Stimulated activated naive CD4-positive, alpha-beta T cell (primary cell): ENCODE data around the gene RNF182.
A peak's percentile ranks its signal among the peaks of the same experiment; 100 is the strongest.
"Not testable (repeated sequence)": the region's sequence is repeated elsewhere in the genome, so short reads cannot be mapped to it uniquely, and the experiment has no call there.

Experiments
- DNase-seq, 6 experiments: peaks; one replicate each; lab custom pipeline; 2025; lab: John Stamatoyannopoulos, UW

Gene RNF182, protein sequence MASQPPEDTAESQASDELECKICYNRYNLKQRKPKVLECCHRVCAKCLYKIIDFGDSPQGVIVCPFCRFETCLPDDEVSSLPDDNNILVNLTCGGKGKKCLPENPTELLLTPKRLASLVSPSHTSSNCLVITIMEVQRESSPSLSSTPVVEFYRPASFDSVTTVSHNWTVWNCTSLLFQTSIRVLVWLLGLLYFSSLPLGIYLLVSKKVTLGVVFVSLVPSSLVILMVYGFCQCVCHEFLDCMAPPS

GRCh38 chr6:13924949-13925881 is at the start of gene RNF182:
RNF182 (plus strand) TSS chr6:13924952; CDS start chr6:13977120, 52,168 bp downstream.
- peak in 2 of 6 experiments; percentile 7 to 22 for DNase-seq

DNA sequence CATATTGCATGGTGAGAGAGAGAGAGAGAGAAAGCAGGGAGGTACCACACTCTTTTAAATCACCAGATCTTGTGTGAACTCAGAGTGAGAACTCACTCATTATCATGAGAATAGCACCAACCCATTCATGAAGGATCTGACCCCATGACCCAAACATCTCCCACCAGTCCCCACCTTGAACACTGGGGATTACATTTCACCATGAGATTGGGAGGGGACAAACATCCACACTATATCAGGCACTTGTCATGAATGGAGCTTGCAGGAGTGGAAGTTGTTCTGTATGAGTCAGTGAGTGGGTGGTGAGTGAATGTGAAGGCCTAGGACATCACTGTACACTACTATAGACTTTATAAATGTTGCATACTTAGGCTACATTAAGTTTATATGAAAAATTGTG is 47.7 kb upstream of the RNF182 start:
- no peak for DNase-seq

GRCh38 chr6:13880061-13880663 is 44.6 kb upstream of the RNF182 start:
- DNase-seq: not testable (repeated sequence)

DNA sequence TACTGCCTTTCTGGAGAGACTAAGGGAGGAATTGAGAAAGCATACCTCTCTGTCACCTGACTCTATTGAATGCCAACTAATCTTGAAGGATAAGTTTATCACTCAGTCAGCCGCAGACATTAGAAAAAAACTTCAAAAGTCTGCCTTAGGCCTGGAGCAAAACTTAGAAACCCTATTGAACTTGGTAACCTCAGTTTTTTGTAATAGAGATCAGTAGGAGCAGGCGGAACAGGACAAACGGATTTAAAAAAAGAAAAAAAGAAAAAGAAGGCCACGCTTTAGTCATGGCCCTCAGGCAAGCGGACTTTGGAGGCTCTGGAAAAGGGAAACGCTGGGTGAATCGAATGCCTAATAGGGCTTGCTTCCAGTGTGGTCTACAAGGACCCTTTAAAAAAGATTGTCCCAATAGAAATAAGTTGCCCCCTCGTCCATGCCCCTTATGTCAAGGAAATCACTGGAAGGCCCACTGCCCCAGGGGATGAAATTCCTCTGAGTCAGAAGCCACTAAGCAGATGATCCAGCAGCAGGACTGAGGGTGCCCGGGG is 43.1 kb upstream of the RNF182 start:
- DNase-seq: no peak

- no peak for DNase-seq
Measured at GRCh38 chr6:13883966-13884365, 40.8 kb upstream of the RNF182 start.

- no peak for DNase-seq
Measured at GRCh38 chr6:13884397-13884796, 40.4 kb upstream of the RNF182 start.

GRCh38 chr6:13885601-13886000 is 39.2 kb upstream of the RNF182 start:
- no peak for DNase-seq

DNA sequence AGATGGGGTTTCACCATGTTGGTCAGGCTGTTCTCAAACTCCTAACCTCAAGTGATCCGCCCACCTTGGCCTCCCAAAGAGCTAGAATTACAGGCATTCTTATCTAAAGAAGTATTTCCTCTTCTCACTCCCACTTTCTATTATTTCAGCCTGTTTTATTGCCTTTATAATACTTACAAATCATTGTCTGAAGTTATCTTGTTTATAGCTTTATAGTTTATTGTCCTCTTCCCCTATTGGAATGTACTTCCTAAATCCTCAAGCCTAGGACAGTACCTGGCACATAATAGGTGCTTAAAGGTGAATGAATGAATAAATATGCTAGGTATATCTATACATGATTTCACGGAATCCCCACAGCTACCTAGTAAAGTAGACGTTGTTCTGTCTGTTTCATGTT is 37.8 kb upstream of the RNF182 start:
- no peak for DNase-seq

DNA sequence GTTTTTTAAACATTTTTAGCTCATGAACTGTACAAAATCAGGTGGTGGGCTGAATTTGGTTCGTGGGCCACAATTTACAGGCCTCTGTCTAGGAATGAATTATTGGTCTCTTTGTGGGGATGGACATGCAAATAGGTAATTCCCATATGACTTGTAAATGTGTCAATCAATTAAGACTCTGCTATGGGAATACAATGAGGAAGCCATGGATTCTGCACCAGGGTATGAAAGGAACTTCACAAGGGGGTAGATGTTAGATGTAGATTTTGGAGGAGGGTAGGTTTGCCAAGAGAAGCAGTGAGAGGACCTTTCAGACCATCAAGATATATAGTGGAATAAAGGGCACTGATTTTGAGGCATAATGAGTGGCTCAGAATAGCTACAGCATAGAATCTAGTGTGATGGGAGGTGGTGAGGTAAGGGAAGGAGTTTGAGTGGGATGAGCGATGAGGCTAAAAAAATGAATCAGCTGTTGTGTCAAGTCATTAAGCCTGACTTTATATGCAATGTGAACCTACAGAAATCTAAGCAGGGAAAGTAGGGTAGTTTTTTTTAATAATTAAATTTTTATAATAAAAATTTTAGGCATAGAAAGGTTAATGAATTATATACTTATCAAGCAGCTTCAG is 32.6 kb upstream of the RNF182 start:
- no peak for DNase-seq

GRCh38 chr6:13902922-13903321 is 21.8 kb upstream of the RNF182 start:
- no peak for DNase-seq

GRCh38 chr6:13903364-13903763 is 21.4 kb upstream of the RNF182 start:
- no peak for DNase-seq

- DNase-seq: no peak
Measured at GRCh38 chr6:13907001-13907350, 17.8 kb upstream of the RNF182 start.

DNA sequence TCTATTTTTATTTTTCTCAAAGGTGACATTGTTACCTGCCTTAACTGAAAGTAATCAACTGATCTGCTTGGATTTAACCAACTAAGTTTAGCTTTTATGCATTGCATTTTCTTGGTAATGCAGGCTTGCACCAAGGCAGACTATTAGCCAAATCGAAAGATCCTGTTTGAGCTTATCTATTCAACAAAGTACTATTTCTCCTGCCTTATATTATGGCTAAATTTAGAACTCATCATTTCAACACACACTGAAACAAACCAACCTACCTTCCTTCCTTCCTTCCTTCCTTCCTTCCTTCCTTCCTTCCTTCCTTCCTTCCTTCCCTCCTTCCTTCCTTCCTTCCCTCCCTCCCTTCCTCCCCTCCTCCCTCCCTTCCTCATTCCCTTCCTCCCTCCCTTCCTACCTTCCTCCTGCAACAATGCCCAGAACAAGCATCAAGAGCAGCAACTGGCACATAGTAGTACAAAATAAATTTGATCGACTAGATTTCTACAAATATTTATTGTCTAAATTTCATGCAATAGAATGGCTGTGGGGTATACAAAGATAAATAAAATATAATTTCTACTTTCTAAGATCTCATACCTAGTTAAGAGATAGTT is 17.0 kb upstream of the RNF182 start:
- no peak for DNase-seq

GRCh38 chr6:13908955-13909381 is 15.8 kb upstream of the RNF182 start:
- peak in 5 of 6 experiments; percentile 5 to 42 (median 27) for DNase-seq

GRCh38 chr6:13910443-13910842 is 14.3 kb upstream of the RNF182 start:
- DNase-seq: no peak

GRCh38 chr6:13911337-13911736 is 13.4 kb upstream of the RNF182 start:
- DNase-seq: no peak

DNA sequence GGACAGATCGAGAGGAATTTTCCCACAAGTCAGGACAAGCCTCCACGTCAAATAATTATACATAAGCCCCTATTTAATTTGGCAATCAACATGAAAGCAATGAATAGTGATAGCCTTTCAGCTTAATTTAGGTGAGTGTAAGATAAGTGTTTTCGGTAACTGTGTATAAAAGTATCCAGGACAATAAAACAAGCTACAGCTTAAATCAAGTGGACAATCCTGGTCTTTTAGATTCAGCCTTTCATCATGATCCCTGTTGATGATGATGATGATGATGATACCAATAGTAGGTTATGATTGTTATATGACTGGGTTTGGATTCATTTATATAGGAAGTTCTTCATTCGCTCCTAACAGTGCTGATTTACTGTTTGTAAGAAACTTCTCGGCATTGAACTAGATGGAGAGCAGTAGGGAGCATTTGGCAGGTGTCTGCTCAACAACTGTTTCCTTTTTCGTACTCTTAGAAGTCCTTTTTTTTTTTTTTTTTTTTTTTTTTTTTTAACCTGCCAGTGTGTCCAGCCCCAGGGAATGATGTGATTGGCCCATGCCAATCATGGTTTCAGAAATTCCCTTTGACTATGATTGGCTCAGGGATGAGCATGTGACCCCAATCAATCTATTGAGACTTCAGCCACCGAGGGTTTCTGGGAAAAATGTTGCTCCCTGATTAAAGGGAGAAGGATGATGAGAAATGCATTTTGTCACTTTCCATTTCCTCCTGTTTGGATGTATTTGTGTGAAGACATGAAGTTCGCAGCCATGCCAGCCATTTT is 11.3 kb upstream of the RNF182 start:
- no peak for DNase-seq

DNA sequence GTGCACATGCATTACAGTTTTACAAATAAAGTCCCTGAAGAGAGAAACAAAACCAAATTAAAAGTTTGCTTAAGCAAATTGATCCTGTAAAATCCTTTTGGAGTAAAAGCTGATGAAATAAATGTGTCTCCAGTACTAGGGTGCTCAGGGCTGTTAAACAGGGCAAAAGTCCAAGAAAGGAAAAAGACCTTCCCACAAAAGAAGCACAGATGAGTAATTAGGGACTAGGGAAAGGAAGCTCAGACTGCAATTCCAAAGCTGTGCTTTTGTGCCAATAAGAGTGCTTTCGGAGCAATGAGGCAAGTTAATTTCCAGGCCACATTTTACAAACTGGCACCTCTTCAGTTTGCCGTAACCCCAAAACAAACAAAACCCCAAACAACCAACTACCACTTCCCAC is 10.4 kb upstream of the RNF182 start:
- DNase-seq: no peak

DNA sequence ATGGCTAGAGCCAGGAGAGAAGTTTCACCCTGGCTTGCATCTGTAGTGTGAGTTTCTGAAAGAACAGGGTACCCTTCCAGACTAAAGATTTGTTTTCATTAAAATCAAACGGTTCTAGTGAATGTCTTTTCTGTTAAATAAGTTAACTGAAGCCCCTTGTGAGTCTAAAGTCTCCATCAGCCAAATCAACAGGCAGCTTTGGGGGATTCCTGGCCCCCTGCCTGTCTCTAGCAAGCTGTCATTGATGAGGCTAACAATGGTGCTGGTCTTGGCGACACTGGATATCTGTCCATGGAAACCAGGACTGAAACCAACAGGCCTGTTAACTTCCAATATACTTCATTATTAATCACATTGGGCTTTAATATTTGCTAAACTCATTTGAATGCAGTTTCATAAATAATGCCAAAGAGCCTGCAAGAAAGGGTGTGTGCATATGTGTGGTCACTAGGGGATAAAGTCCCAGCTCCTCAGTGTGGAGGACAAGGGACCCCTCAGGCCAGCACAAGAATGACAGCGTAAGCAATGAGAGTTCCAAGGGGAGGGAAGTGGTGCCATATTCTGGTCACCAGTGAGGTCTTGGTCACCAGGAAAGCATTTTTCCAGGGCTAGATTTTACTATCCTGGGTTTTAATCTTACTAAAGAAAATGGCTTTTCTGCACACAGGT is 9.1 kb upstream of the RNF182 start:
- no peak for DNase-seq

- DNase-seq: no peak
Measured at GRCh38 chr6:13916230-13916944, 8.4 kb upstream of the RNF182 start.
